Inferior parietal cortex (tissue), 1 donor: ENCODE data around the gene C9orf50.

Experiments
- DNase-seq: peaks from one replicate; pipeline ENCODE4 v3.0.0-alpha.2; 2016; ENCODE audit errors: extremely low spot score

C9orf50 gene

DNA sequence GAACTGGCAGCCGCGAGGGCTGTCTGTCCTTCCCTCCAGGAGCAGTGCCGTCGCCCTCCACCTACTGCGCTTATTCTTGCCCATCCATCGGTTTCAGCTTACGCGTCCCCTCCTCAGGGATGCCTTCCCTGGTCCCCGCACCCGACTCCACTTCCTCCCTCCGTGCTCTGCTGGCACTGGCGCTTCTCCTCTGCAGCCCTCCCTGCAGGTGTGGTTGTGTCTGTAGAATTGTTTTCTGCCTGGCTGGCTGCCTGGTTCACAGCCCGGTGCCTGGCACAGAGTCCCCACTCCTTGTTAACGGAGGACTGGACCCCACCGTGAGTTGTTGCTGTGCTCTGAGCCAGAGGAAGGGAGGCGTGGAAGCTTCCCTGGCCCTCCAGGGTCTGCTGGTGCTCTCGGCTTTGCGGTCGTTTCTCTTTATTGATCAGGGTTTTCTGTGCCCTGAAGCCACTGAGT is 10.8 kb upstream of the C9orf50 start:
- no peak for DNase-seq

DNA sequence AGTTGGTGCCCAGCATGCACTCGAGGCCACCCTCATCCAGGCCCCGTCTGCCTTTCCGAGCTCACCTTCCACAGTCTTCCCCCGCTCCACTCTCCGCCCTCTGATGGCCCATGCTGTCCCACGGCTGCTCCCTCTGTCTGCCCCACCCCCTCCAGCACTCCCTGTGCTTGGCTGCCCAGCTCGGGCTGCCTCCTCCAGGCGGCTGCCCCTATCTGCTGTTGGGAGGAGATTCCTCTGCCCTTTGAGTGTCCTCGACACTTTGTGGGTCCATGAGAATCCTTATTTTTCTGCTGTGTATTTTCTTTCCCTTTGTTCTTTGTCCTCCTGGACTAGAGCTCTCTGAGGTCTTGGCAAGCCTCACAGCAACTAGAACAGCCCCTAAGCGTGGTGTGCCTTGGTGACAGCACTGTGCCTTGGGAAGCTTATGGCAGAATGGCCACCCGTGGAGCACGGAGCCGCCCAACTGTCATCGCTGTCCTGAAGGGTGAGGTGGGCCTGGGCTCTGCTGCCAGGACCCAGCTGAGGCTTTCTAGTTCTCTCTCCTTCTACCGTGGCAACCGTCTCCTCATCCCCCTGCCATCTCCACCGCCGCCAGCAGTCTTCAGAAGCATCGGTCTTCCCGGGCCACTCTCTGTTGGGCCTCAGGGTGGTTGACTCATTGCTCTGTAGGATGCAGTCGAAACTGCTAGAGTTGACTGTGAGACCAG is 10.2 kb upstream of the C9orf50 start:
- no peak for DNase-seq

DNA sequence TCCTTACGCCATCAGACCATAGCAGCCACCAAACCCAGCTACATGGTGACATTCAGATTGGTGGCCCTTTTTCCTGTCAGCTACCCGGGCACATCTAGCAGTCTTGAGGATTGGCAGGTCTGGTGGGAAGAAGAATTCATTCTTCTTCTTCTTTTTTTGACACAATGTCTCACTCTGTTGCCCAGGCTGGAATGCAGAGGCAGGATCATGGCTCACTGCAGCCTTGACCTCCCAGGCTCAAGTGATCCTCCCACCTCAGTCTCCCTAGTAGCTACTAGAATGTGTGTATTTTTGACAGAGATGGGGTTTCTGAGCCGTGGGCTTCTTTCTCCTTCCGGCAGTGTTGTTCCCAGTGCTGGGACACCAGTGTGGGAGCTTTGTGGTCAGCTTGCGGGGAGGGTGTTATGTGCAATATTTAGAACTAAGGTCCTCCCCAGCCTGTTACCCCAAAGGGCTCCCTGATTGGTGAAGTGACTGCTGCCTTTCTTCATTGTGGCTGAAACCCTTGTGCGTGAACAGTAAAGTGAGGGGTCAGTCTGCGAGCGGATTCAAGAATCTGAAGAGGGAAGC is 8.4 kb upstream of the C9orf50 start:
- no peak for DNase-seq

DNA sequence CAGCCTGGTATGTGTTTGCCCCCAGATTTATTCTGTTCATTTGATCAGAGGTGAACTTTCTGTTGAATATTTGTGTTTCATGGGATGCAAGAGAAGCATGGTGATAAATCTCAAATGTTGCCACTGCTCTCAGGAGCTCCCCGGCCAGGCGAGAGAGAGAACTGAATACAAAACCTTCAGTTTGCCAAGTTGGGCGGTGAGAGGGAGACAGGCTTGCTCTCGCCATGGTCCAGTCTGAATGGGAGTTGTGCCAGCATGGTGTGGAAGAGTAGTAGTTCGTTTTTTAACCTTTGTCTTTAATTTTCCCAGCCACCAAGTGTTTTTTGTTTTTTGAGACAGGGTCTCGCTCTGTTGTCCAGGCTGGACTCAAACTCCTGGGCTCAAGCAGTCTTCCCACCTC is 7.8 kb upstream of the C9orf50 start:
- DNase-seq, result no peak

DNA sequence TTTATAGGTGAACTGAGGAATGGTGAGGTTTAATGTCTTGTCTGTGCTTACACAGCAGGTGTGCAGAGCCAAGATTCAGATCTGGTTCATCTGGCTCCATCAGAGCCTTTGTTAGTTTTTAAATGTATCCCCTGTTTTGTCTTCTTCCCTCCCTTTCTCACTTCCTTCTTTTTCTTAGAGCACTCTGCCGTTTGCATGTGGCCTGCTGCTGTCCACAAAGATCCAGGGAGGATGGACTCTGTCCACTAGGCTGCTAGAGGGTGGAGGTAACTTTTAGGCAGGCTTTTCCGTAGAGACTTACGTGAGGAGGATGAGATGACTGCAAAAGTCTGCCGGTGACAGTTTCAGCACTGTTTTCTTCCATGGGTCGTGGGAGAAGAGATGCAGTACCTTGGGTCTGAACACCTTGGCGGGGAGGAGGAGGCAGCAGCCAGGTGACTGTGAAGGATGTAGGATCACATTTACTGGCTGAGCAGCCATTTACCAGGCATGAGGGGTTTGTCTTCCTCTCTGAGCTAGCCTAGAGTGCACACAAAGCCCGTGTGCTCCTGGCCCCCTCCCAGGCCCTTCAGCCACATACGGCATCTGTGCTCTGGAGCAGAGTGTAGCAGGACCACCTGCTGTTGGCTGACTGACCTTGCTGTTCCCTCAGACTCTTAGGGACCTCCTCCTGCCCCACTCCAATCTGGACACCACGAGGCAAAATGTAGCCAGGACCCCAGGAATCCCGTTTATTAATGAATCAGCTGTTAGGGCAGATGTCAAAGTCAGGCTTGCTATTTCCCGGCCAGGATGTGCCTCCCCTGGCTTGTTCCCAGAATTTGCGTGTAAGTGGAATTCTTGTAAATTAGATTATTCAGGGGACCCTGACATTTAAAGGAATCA is 6.9 kb upstream of the C9orf50 start:
- no peak for DNase-seq

DNA sequence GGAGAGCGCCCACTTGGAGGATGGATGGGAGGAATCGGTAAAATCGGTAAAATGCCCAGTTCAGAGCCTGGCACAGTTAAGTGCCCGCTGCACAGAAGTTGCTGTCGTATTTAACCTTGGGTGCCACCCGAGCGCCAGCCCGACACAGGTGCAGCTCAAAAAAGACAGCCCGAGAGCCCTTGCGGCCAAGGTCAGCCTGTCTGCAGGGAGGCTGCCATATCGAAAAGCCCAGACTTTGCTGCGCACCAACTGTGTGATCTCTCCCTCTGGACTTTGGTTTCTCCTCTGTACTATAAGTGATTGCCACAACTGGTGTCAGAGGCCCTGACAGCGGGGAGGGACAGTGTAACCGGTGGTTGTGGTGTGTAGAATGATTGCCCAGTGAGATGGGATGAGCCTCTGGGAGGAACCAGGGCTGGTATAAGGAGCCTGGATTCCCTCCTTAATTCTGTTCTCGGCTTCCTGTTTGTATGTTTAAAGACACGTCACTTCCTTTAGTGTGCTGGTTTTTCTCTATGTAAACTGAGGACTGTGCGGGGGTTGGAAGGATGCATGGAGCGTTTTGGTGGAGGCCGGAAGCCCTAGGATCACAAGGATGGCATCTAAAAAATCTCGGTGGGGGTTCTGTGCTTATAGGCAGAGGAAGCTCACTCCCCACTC is 5.9 kb upstream of the C9orf50 start:
- no peak for DNase-seq

DNA sequence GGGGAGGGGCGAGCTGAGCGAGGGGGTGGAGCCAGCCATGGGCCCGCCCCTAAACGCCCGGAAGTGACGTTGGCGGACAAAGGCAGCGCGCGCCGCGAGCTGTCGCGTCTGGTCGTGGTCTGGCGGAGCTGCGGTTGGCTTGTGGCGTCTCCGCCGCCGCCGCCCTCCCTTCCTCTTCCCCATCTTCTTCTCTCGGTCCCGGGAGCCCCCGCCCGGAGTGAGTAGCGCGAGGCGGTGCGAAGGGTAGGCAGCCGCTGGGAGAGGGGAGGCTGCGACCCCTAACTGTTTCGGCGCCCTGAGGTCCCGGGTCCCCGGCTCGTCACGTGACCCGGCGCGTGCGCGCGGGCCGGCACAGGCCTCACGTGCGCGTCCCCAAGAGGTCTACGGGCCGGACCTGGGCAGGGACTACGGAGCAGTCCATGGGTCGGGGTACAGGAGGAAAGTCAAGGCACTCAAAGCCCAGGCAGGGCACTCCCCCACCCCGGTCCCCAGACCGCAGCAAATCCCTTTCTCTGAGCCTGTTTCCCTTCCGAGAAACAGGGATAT is 5.3 kb upstream of the C9orf50 start, which contains the start of gene NTMT1:
TSS of gene NTMT1 (plus strand) at position 85 of the 546 bp plus-strand sequence. CDS start 6,541 bp downstream, outside the sequence.
- peak; percentile 92 for DNase-seq

DNA sequence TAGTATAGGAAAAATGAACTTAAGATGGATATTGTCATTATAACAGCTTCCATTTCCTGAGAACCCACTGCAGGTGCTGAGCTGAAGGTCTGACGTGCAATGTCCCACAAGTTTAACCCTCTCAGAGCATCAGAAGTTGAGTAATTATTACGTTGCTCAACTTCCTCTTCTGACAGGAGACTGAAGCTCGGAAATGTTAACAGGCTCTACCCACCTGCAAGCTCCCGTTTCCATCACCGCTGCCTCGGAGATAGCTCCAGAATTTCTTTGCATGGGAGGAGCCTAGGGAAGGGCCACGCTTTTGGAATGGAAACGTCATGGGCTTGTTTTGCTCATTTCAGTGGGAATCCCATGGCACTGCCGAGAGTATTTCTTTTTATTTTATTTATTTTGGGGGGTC is 4.0 kb upstream of the C9orf50 start:
- DNase-seq, result no peak

DNA sequence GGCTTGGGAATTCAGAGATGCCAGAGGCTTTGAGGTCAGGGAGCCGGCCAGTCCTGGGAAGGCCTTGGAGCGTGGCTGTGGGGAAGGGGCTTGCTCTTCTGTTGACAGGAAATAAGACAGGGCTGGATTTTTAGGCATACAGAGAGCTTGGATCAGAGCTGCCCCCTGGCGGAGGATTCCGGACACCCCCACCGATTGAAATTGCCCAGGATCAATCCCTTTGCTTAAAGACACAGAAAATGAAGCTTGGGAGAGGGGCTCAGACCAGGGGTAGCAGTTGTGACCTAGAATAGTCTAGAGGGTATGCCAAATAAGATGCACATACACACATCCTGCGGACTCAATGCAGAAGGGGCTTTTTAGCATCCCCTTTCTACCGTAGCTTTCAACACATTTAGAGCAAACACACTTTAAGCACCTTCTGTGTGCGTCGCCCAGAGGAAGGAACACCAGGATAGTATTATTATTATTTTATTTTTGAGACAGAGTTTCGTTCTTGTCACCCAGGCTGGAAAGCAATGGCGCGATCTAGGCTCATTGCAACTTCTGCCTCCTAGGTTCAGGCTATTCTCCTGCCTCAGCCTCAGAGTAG is 3.4 kb upstream of the C9orf50 start:
- DNase-seq, result no peak

DNA sequence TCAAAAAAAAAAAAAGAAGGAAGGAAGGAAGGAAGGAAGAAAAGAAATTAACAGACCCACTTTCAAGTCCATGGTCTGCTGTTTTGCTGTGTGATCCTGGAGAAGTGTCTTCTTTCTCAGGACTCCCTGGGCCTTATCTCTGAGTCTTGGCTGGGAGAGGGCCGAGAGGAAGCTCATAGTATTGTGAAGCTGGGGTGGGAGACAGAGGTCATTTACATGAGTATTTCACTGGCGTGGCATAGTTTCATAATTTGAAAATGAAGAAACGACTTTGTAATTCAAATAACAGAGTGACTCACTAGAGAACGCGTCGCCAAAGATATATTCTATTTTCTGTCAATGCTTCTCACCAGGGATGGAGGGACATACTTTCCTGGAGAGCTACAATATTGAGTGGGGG is 2.4 kb upstream of the C9orf50 start:
- DNase-seq, result no peak

DNA sequence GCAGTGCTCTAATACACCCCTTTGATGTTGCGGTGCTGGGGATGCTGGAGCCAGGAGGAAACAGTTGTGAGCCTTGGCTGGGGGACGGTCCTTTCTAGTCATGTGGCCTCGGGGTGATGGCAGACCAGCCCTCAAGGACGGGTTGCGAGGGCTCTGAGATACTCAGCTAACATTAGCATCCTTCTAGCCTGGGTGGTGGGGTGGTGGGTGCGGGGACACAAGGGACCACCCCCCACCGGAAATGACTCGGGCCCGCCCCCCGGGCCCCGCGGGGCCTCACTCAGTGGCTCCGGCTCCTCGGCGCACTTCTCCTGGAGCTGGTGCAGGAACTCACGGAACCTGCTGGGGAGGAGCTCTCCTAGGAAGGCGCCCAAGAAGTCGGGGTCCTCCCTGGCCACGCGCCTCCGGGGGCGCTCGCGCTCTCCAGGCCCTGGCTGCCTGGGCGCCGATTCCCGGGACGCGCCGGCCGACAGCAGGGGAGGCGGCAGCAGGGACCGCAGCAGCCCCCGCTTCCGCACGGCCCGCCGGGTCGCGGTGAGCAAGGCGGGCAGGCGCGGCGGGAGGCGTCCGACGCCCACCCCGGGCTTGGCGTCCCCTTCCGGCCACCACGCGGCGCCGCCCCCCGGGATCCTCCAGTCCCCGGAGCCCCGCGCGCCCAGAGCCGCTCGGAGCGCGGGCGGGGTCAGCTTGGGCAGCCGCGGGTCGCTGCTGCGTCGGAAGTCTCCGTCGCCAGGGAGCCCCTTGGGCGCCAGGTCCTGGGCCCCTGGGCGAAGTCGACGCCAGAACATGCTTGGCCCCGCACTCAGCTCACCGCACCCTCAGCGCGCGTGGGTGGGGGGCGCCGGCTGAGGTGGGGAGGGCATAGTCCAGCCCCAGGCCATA is 873 bp downstream of the C9orf50 start:
- DNase-seq, result no peak

DNA sequence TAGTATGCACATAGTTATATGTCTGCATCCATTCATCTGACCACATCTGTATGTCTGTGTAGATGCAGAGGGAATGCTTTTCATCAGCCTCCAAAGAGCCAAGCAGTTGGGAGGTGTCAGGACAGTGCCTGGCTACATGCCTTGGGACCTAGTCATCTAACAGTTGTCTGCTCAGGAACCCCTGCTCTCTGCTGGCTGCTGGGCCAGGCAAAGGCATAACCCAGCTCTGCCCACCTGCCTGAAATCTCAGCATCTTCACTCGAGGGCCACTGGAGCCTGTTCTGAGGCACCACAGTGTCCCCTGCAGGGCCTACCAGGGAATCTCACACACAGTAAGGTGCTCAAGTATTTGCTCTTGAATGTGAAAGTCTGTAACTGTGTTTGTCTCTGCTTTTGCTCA is 3.7 kb downstream of the C9orf50 start:
- DNase-seq, result no peak

DNA sequence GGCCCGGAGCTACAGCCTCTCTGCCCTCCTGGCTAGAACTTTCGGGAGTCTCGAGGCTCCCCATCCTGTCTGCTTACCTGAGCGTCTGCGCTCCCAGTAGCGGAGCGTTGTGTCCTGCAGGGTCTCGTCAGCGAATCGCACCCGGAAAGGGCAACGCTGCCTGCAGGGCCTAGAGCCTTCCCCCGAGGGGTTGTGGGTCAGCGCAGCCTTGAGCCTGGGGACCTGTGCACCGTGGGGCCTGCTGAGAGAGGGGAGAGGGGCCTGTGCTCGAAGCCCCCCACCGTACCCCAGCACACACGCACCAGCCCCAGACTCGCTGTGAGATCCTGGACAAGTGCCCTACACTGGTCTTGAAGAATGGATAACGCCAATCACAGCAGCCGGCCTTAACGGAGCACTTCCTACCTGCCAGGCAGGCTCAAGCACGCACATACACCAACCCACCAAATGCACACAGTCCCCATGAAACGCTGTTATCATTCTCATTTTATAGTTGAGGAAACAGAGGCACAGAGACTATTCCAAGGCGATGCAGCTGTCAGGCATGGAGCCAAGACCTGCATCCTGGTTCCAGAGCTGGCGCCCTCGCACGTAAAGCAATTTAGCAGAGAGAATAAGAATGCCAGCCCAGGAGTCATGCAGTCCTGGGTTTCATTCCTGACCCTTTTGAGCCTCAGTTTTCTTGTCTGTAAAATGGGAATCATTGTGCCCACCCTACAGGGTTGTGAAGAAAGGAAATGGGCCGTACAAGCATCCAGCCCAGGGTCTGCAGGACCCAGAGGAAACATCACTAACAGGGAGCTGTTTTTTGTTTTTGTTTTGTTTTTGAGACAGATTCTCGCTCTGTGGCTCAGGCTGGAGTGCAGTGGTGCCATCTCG is 5.3 kb downstream of the C9orf50 start:
- DNase-seq, result no peak

DNA sequence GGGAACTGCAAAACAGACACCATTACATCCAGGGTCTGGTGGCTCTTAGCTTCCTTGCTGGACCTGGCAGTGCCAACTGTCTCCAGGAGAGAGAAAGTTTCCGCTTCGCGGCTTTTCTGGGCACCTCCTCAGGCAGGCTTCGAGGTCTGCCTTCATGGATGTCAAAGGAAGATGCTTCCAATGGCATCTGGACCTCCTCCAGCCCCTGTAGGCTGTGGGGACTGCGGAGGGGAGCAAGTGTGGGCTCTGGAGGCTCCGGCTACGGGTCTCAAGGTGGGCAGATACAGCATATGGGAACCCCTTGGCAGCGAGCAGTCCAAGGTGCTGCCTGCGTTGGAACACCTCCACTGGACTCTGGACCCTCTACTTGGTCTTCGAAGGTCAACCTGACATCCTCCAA is 6.0 kb downstream of the C9orf50 start:
- DNase-seq, result no peak

DNA sequence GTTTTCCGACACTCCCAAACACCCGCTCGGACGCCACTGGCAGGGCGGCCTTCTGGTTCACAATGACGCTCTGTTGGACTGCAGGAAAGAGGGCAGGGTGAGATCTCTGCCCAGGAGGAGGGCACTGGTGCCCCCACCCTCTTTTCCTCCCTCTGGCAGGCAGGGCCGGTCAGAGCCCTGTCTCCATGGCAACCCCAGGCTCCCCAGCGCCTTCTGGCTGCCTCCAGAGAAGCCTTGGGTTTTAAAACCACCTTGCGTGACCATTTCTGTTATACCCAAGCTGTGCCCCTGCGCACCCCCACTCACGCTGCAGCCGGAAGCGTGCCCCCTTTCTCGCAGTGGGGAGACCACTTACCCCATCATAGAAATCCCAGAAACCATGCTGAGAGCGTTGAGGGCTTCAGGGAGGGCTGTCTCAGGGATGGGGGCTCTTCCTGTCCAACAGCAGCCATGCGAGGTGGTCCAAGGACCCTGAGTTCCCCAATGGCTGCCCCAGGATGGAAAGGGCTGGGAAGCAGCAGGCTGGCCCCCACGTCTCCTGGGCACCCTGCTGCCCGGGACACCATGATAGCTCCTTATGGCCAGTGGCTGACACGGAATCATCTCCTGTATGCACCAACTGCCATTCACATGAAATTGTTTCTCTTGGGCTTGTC is 7.3 kb downstream of the C9orf50 start:
- DNase-seq, result peak; percentile 73

DNA sequence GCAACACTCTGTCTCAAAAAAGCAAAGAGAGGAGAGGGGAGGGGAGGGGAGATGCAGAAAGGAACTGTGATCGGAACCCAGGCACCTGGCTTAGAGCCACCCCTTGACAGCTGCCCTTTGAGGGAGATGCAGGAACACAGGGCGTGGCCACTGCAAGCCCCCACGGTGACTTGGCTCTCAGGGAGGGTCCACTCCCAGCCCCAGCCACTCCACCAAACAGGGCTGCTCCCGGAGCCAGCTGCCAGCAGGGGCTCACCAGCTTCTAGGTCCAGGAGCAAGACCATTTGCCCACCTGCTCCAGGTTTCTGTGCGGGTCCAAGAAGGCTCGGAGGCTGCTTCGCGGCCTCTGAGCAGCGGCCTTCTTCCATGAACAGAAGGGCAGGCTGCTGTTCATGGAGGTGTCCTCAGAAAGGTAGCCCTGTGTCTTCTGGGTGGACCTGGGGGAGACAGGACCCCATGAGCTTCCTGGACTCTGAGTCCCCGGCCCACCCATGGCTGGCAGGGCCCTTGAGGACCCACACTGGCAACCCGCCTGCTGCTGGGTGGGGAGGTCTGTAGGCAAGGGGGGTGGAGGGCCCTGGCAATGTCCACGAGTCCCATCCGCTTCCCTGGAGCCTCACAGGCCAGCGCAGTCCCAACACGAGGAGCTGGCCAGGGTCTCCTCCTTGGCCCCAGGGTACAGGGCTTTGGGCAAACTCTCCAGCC is 7.9 kb downstream of the C9orf50 start:
- DNase-seq, result no peak

DNA sequence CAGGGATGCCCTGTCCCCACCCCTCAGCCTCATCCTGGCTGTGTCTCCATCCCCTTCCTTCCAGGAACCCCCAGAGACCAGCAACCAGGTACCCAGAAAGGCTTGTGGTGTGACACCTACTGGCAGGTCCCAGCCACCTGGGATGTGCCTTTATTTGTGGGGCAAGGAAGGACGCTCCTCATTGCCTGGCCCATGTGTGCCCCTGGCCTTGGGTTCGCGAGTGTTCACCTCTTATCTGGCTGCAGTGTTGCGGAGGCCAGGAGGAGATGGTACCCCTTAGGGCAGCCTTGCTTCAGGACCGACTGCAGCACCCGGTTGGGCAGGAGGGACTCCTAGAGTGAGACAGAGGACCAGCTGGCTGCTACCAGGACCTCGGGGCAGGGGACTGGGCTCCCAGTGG is 8.8 kb downstream of the C9orf50 start:
- no peak for DNase-seq

DNA sequence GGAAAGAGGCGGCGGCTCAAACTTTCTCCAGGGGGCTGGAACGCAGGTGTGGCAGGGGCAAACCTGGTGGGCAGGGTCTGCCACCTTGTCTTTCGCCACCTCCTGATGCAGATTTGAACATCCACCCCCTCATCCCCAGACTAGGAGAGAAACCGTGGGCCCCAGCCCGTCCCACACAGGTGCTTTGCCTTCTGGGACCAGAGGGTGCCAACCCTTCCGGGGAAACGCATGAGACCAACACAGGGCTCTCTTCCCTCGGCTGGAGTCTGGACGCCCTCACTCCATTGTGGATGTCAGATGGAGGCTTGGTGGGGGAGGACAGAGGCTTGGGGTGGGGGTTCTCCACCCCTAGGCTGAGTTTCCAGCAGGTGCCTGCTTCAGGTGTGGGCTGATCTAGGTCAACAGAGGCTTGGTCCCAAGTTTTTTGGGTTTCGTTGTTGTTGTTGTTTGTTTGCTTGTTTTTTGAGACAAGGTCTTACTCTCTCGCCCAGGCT is 9.5 kb downstream of the C9orf50 start:
- DNase-seq, result no peak
